Ovary (tissue), 9 donors: ENCODE data around the gene OR6N1. TPM values are rescaled to one million over a fixed set of nuclear protein-coding genes. Genes with fewer than 3 reads are reported as not detected.

Experiments
- DNase-seq, 5 donors: peaks; one replicate each; pipeline ENCODE4 v3.0.0-alpha.2; 2019 to 2020
- H3K27ac ChIP-seq, 2 donors: fragments of 200-600 bp; one replicate each; pipeline versions ENCODE4 v1.5.1 to v1.8.0; 2019 to 2022
- H3K27me3 ChIP-seq: fragments of 200-600 bp; one replicate; pipeline ENCODE4 v1.8.0; 2022
- H3K36me3 ChIP-seq: fragments of 200-600 bp; sonication (generic); one replicate; pipeline ENCODE4 v1.5.1; 2019
- H3K4me1 ChIP-seq: one replicate; pipeline ENCODE4 v1.8.1; 2013; ENCODE audit warnings: mild to moderate bottlenecking, moderate library complexity; ENCODE audit not compliant: insufficient read depth
- H3K4me3 ChIP-seq: fragments of 200-600 bp; sonication (generic); one replicate; pipeline ENCODE4 v1.5.1; 2017
- H3K9me3 ChIP-seq, 2 donors: fragments of 200-600 bp in 1 of 2; sonication (generic) in 1 of 2; one replicate each; pipeline versions ENCODE4 v1.5.1 to v1.8.1; 2013 to 2019; ENCODE audit warnings: mild to moderate bottlenecking in 1 of 2, moderate library complexity in 1 of 2
- EP300 ChIP-seq: sonication (generic); formaldehyde crosslinking; IDR thresholded peaks from one replicate; pipeline ENCODE4 v1.6.1; 2017; ENCODE audit warnings: antibody characterized with exemption
- POLR2A ChIP-seq: fragments of 450-650 bp; IDR thresholded peaks from one replicate; pipeline ENCODE4 v1.6.1; 2017; ENCODE audit warnings: antibody characterized with exemption, mild to moderate bottlenecking, moderate library complexity
- WGBS, 3 donors: extraction: QIAGEN DNeasy Blood & Tissue Kit in 1 of 3; methylation state at CpG; one replicate each; pipeline versions ENCODE4 v1.1.5 to v1.1.7; 2013 to 2017; 5-methylcytosine and 5-hydroxymethylcytosine counted together
- intact Hi-C, 4 donors: fragments of 100-400 bp; cut with DNase I; formaldehyde crosslinking; loops; one replicate each; pipeline versions ENCODE4 v1.11.0 to v1.15.1; 2022 to 2023
- polyA plus RNA-seq, 2 donors: library from polyadenylated mRNA; stranded (reverse); fragments of 200-250 nt in 1 of 2; fragments of 350-450 nt in 1 of 2; fragmentation: Illumina TruSeq in 1 of 2; extraction: RNeasy Lipid Tissue Mini Kit (QIAGEN cat#74804) in 1 of 2; gene quantifications; one replicate each; pipeline ENCODE4 v1.2.3, GENCODE V29; 2013 to 2014
- total RNA-seq, 7 donors: library from RNA; depleted of rRNA in 2 of 7; stranded (reverse); fragments of >200 nt in 2 of 7; fragmentation: NEBNext Ultra II Directional in 3 of 7; extraction: Animal tissue kit (Norgen Biotek cat#: 25700) in 3 of 7; gene quantifications; one replicate each; pipeline versions ENCODE4 v1.1.0 to v1.2.4, GENCODE V29; 2016 to 2023
- TF ChIP-seq, protein P1 (sequence below), 3 donors: fragments of 450-650 bp in 2 of 3; fragments of 200-600 bp in 1 of 3; IDR thresholded peaks; one replicate each; pipeline versions ENCODE4 v1.5.1 to v1.8.0; 2016 to 2022; ENCODE audit warnings: antibody characterized with exemption in 3 of 3, mild to moderate bottlenecking in 1 of 3
- donor health status: DM: no; HTN: no; CAD: no; lungs with moderate emphysema.
- donor health status: DM: no; HTN: no; CAD: no.
- donor health status: Bipolar disorder and iron deficiency.
- donor health status: DM: yes; HTN: yes; CAD: no.
- donor health status: DM: no; HTN: no; CAD: no.
- donor health status: DM: yes; HTN: yes; CAD: no.

The OR6N1 gene
- total and polyA plus RNA-seq, 9 donors, result not detected

DNA sequence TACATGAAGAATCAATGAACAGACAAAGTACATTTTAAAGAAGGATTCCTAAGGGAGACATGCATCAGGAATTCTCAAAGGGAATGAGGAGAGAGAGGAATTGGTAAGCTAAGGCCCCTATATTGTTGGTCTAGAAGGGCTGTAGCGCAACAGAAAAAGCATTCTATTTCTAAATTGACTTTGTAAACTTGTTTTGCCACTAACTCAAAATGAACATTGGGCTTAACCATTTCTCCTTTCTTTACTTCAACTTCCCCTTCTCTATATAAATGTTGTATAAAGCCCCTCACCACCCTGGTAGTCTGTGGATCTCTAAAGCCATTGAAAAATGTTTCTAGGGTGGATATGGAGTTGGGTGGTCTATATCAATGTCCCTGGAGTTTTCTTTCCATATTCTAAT, 29.4 kb upstream of the OR6N1 start:
- no peaks in the 10 kb centered on the region for H3K4me1 ChIP-seq
- H3K36me3 ChIP-seq, result no peaks in the 10 kb centered on the region
- no peaks in the 10 kb centered on the region for H3K27me3 ChIP-seq
- DNase-seq, result no peak
- TF ChIP-seq EP300 (no peak), POLR2A (no peak)
- H3K4me3 ChIP-seq, result no peak overlapping the region
- intact Hi-C loops, result no loop called here
- H3K27ac ChIP-seq, result no peak overlapping the region
- no peaks in the 10 kb centered on the region for H3K9me3 ChIP-seq
- 93 to 96% (median 95%) methylated on average over 1 of the region's 1 CpG for WGBS, 3 donors

DNA sequence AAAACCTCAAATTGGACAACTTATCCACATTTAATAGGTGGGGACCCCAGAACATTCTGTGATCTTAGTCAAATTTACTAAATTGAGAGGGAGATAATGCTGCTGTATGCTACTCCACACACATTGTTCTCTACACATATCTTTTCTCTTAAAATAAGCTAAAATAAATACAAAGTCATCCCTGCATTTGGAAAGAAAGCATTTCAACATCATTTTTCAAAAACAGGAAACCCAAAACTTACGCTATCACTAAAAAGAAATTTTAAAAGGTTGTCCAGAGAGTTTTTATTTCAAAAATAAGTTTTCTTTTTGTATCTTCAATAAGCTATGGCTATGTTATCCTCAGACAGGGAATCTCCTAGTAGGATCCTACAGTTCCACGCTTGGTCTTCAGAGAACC, 28.5 kb upstream of the OR6N1 start:
- no peak for DNase-seq
- TF ChIP-seq EP300 (no peak), POLR2A (no peak)
- TF ChIP-seq, protein P1, sequence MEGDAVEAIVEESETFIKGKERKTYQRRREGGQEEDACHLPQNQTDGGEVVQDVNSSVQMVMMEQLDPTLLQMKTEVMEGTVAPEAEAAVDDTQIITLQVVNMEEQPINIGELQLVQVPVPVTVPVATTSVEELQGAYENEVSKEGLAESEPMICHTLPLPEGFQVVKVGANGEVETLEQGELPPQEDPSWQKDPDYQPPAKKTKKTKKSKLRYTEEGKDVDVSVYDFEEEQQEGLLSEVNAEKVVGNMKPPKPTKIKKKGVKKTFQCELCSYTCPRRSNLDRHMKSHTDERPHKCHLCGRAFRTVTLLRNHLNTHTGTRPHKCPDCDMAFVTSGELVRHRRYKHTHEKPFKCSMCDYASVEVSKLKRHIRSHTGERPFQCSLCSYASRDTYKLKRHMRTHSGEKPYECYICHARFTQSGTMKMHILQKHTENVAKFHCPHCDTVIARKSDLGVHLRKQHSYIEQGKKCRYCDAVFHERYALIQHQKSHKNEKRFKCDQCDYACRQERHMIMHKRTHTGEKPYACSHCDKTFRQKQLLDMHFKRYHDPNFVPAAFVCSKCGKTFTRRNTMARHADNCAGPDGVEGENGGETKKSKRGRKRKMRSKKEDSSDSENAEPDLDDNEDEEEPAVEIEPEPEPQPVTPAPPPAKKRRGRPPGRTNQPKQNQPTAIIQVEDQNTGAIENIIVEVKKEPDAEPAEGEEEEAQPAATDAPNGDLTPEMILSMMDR (IDR thresholded peaks at IDR 0.05), result no peak
- H3K4me1 ChIP-seq, result no peaks in the 10 kb centered on the region
- WGBS, 3 donors, result 88 to 90% (median 89%) methylated on average over 2 of the region's 2 CpGs
- intact Hi-C loops, result no loop called here
- no peaks in the 10 kb centered on the region for H3K36me3 ChIP-seq
- no peaks in the 10 kb centered on the region for H3K27me3 ChIP-seq
- H3K27ac ChIP-seq, result no peak overlapping the region
- H3K9me3 ChIP-seq, result no peaks in the 10 kb centered on the region
- H3K4me3 ChIP-seq, result no peak overlapping the region

DNA sequence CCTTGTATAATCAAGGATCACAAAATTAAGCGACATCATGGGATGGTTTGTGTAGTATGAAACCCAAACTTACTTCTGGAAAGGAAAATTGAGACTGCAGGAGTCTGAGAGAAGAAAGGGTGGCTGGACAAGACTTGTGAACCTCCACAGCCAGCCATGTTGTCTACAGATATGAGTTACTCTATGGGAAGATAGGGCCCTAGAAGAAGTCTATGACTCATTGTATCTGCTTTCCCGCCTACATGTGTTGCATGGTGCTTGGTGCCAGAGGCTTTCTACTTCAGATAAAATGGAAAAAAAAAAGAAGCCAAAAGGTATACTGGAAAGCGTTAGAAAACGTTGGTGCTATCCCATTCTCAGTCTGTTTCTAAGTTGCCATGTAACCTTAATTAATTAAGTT, 27.7 kb upstream of the OR6N1 start:
- Histone ChIP-seq H3K9me3 (no peaks in the 10 kb centered on the region), H3K27me3 (no peaks in the 10 kb centered on the region), H3K36me3 (no peaks in the 10 kb centered on the region), H3K27ac (no peak overlapping the region), H3K4me1 (no peaks in the 10 kb centered on the region), H3K4me3 (no peak overlapping the region)
- DNase-seq, result no peak
- TF ChIP-seq POLR2A (no peak), EP300 (no peak)
- TF ChIP-seq, protein P1 (IDR thresholded peaks at IDR 0.05), result no peak
- intact Hi-C loops, result no loop called here
- WGBS, 3 donors, result 83 to 91% (median 86%) methylated on average over 4 of the region's 4 CpGs

DNA sequence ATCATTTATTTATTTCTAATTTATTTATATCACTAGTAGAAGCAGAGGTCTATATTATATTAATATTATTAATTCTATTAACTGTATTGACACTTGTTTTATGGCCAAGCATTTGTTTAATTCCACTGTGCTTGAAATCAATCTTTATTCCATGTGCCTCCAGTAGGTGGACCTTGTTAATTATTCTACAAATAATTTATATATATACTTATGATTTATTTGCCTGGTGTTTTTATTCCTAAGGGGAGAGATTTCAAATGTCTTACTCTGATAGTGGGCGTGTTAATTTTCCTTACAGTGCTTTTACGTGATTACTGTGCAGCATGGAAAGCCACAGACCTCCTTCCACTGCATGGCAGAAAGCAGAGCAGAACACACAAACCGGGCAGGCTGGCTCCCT, 26.5 kb upstream of the OR6N1 start:
- 37 to 47% (median 46%) methylated on average over 3 of the region's 3 CpGs for WGBS, 3 donors
- no peak for DNase-seq
- no peak overlapping the region for H3K27ac ChIP-seq
- no peak overlapping the region for H3K4me3 ChIP-seq
- H3K4me1 ChIP-seq, result no peaks in the 10 kb centered on the region
- intact Hi-C loops, result no loop called here
- H3K9me3 ChIP-seq, result no peaks in the 10 kb centered on the region
- no peaks in the 10 kb centered on the region for H3K36me3 ChIP-seq
- H3K27me3 ChIP-seq, result no peaks in the 10 kb centered on the region
- no peak for TF ChIP-seq EP300
- TF ChIP-seq, protein P1 (IDR thresholded peaks at IDR 0.05), result no peak
- no peak for TF ChIP-seq POLR2A

DNA sequence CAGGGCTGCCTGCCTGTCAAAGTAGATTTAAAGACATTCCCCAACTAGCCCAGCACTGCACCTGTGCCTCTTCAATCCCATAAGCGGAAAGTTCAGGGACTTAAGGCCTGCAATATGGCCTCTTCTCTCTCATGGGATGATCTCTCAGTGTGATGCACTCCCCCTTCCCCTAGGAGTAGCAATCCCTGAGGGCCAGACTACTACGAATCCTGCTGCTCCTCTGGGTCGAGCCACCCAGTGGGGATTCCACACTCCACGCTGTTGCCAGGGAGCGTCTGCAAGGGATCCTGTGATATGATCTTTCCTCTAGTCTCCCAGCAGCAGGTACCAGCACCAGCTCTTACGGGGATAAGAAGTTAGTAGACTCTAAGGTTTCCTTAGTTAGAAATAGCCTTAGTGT, 22.3 kb upstream of the OR6N1 start:
- Histone ChIP-seq H3K9me3 (no peaks in the 10 kb centered on the region), H3K27ac (no peak overlapping the region), H3K4me1 (no peaks in the 10 kb centered on the region), H3K36me3 (no peaks in the 10 kb centered on the region), H3K27me3 (no peaks in the 10 kb centered on the region), H3K4me3 (no peak overlapping the region)
- intact Hi-C loops, result no loop called here
- no peak for DNase-seq
- WGBS, 3 donors, result 79 to 84% (median 80%) methylated on average over 6 of the region's 6 CpGs
- no peak for TF ChIP-seq POLR2A
- TF ChIP-seq EP300, result no peak
- TF ChIP-seq, protein P1 (IDR thresholded peaks at IDR 0.05), result no peak
